H9 (cell line): ENCODE results near the gene ENOSF1. TPM values are rescaled to one million over a fixed set of nuclear protein-coding genes. Genes with fewer than 3 reads are reported as not detected.
A peak's percentile ranks its signal among the peaks of the same experiment; 100 is the strongest.

ENCODE experiments used
- DNase-seq: peaks from one replicate; pipeline ENCODE4 v3.0.0-alpha.2; 2017
- H2AFZ ChIP-seq: one replicate; pipeline ENCODE4 v1.6.1; 2013; ENCODE audit warnings: mild to moderate bottlenecking, low read length, control low read depth, moderate library complexity
- H2AK5ac ChIP-seq: 2 replicates; pipeline ENCODE4 v1.6.1; 2013; ENCODE audit warnings: low read length, control low read depth, mixed read lengths; ENCODE audit not compliant: insufficient read length
- H2BK120ac ChIP-seq: one replicate; pipeline ENCODE4 v1.6.1; 2013; ENCODE audit warnings: low read depth, mild to moderate bottlenecking, low read length, control low read depth, inconsistent platforms; ENCODE audit not compliant: poor library complexity, severe bottlenecking
- H2BK12ac ChIP-seq: 2 replicates; pipeline ENCODE4 v1.6.1; 2013; ENCODE audit warnings: low read length, control low read depth, mixed read lengths, low read depth; ENCODE audit not compliant: insufficient read length
- H2BK15ac ChIP-seq: 2 replicates; pipeline ENCODE4 v1.6.1; 2013; ENCODE audit warnings: low read depth, low read length, control low read depth
- H2BK20ac ChIP-seq: one replicate; pipeline ENCODE4 v1.6.1; 2013; ENCODE audit warnings: low read depth, mild to moderate bottlenecking, low read length, control low read depth, inconsistent platforms; ENCODE audit not compliant: poor library complexity, severe bottlenecking
- H2BK5ac ChIP-seq: 2 replicates; pipeline ENCODE4 v1.6.1; 2013; ENCODE audit warnings: low read length, control low read depth, mixed read lengths; ENCODE audit not compliant: insufficient read length
- H3K14ac ChIP-seq: 2 replicates; pipeline ENCODE4 v1.6.1; 2013; ENCODE audit warnings: low read length, control low read depth; ENCODE audit not compliant: insufficient read depth
- H3K18ac ChIP-seq: 2 replicates; pipeline ENCODE4 v1.6.1; 2013; ENCODE audit warnings: low read depth, mild to moderate bottlenecking, mixed read lengths, low read length, control low read depth; ENCODE audit not compliant: insufficient read length
- H3K23ac ChIP-seq: 2 replicates; pipeline ENCODE4 v1.6.1; 2013; ENCODE audit warnings: low read length, control low read depth, mixed read lengths, low read depth; ENCODE audit not compliant: insufficient read length
- H3K23me2 ChIP-seq: 2 replicates; pipeline ENCODE4 v1.6.1; 2013; ENCODE audit warnings: low read depth, mild to moderate bottlenecking, mixed read lengths, low read length, control low read depth; ENCODE audit not compliant: insufficient read length, poor library complexity, severe bottlenecking
- H3K27ac ChIP-seq: 2 replicates; pipeline ENCODE4 v1.5.1; 2013; ENCODE audit warnings: low read length, control low read depth, mixed read lengths, low read depth; ENCODE audit not compliant: insufficient read length
- H3K27me3 ChIP-seq: 2 replicates; pipeline ENCODE4 v1.6.1; 2013; ENCODE audit warnings: low read length, control low read depth, inconsistent platforms; ENCODE audit not compliant: insufficient read depth
- H3K4ac ChIP-seq: 2 replicates; pipeline ENCODE4 v1.6.1; 2013; ENCODE audit warnings: low read depth, mild to moderate bottlenecking, control low read depth, inconsistent platforms, low read length, moderate library complexity
- H3K4me1 ChIP-seq: 2 replicates; pipeline ENCODE4 v1.6.1; 2013; ENCODE audit warnings: low read length, control low read depth, inconsistent platforms; ENCODE audit not compliant: insufficient read depth
- H3K4me2 ChIP-seq: 2 replicates; pipeline ENCODE4 v1.6.1; 2013; ENCODE audit warnings: low read length, control low read depth, mixed read lengths; ENCODE audit not compliant: insufficient read length, insufficient read depth
- H3K56ac ChIP-seq: 2 replicates; pipeline ENCODE4 v1.6.1; 2013; ENCODE audit warnings: low read depth, mild to moderate bottlenecking, mixed read lengths, low read length, control low read depth; ENCODE audit not compliant: insufficient read length
- H3K79me1 ChIP-seq: 2 replicates; pipeline ENCODE4 v1.6.1; 2013; ENCODE audit warnings: low read depth, mild to moderate bottlenecking, moderate library complexity, low read length, control low read depth, inconsistent platforms; ENCODE audit not compliant: insufficient read depth, poor library complexity, severe bottlenecking
- H3K79me2 ChIP-seq: 2 replicates; pipeline ENCODE4 v1.6.1; 2013; ENCODE audit warnings: low read length, control low read depth, inconsistent platforms; ENCODE audit not compliant: insufficient read depth
- H3K9ac ChIP-seq: 2 replicates; pipeline ENCODE4 v1.6.1; 2013; ENCODE audit warnings: low read length, control low read depth, mixed read lengths; ENCODE audit not compliant: insufficient read length; ENCODE audit errors: extremely low read depth
- H3K9me3 ChIP-seq: one replicate; pipeline ENCODE4 v1.6.1; 2013; ENCODE audit warnings: low read depth, low read length, inconsistent platforms; ENCODE audit not compliant: control insufficient read depth
- H3T11ph ChIP-seq: one replicate; pipeline ENCODE4 v1.6.1; 2013; ENCODE audit warnings: mild to moderate bottlenecking, low read length, control low read depth, inconsistent platforms
- H4K20me1 ChIP-seq: one replicate; pipeline ENCODE4 v1.6.1; 2013; ENCODE audit not compliant: control insufficient read depth, insufficient read length, insufficient read depth
- H4K5ac ChIP-seq: 2 replicates; pipeline ENCODE4 v1.6.1; 2013; ENCODE audit warnings: low read depth, mild to moderate bottlenecking, mixed read lengths, low read length, control low read depth; ENCODE audit not compliant: insufficient read length
- H4K8ac ChIP-seq: replicated peaks from 2 replicates; pipeline ENCODE4 v1.6.1; 2013; ENCODE audit warnings: low read length, control low read depth, mixed read lengths, low read depth; ENCODE audit not compliant: insufficient read length
- H4K91ac ChIP-seq: 2 replicates; pipeline ENCODE4 v1.6.1; 2013; ENCODE audit warnings: low read depth, mild to moderate bottlenecking, moderate library complexity, mixed read lengths, low read length, control low read depth; ENCODE audit not compliant: insufficient read length
- H3K27ac Mint-ChIP-seq, 3 experiments: 2 replicates in 2 of 3; 3 replicates in 1 of 3; pipeline ENCODE4 v1.8.0; 2020 to 2021; ENCODE audit warnings: mixed read lengths in 3 of 3, mild to moderate bottlenecking in 1 of 3, moderate library complexity in 1 of 3
- H3K27me3 Mint-ChIP-seq: 2 replicates; pipeline ENCODE4 v1.8.0; 2021; ENCODE audit warnings: low read depth, mild to moderate bottlenecking, moderate library complexity, mixed read lengths
- H3K36me3 Mint-ChIP-seq, 3 experiments: 2 replicates in 2 of 3; 3 replicates in 1 of 3; pipeline ENCODE4 v1.8.0; 2020 to 2021; ENCODE audit warnings: low read depth in 3 of 3, mixed read lengths in 3 of 3; ENCODE audit not compliant: insufficient read depth in 1 of 3
- H3K4me1 Mint-ChIP-seq, 2 experiments: 2 replicates each; pipeline ENCODE4 v1.8.0; 2020; ENCODE audit warnings: mixed read lengths in 2 of 2
- H3K4me3 Mint-ChIP-seq, 2 experiments: 2 replicates in 1 of 2; 3 replicates in 1 of 2; pipeline ENCODE4 v1.8.0; 2020 to 2021; ENCODE audit warnings: mild to moderate bottlenecking in 2 of 2, mixed read lengths in 2 of 2, moderate library complexity in 1 of 2
- H3K9me3 Mint-ChIP-seq, 2 experiments: 2 replicates in 1 of 2; 3 replicates in 1 of 2; pipeline ENCODE4 v1.8.0; 2020; ENCODE audit warnings: mild to moderate bottlenecking in 2 of 2, mixed read lengths in 2 of 2, moderate library complexity in 1 of 2
- WGBS: extraction: QIAGEN DNeasy Blood & Tissue Kit; methylation state at CpG from one replicate; pipeline ENCODE4 v1.1.7; 2013; ENCODE audit warnings: missing lambda C conversion rate, low lambda C conversion rate, mixed read lengths; ENCODE audit not compliant: insufficient read length; ENCODE audit errors: extremely low coverage; 5-methylcytosine and 5-hydroxymethylcytosine counted together
- total RNA-seq: library from RNA; stranded (reverse); gene quantifications from 2 replicates; pipeline ENCODE4 v1.2.1, GENCODE V29; 2021
- TF ChIP-seq, protein P1 (sequence below): fragments of 200-600 bp; sonication (generic); conservative IDR thresholded peaks from 3 replicates; pipeline ENCODE4 v1.8.0; 2021; ENCODE audit warnings: antibody characterized with exemption, mild to moderate bottlenecking

ENOSF1 gene
- total RNA-seq, 1 experiment from 2014 or later: 40.3 TPM

GRCh38 chr18:659597-659996, 52.8 kb downstream of the ENOSF1 start:
- Histone ChIP-seq H3K23ac (no peak overlapping the region), H3K79me1 (peaks cover 7% of the 10 kb centered on the region), H2AFZ (no peak overlapping the region), H3K4ac (no peak overlapping the region), H4K20me1 (no peaks in the 10 kb centered on the region), H3K4me2 (peak overlapping the region; percentile 92), H3K4me1 (no peaks in the 10 kb centered on the region; the same call in 1 of the 2 replicates), H3K18ac (no peak overlapping the region), H2BK15ac (no peak overlapping the region), H3K14ac (no peak overlapping the region), H3K23me2 (peaks cover 8% of the 10 kb centered on the region), H2BK5ac (no peak overlapping the region), H4K91ac (no peak overlapping the region), H3T11ph (no peak overlapping the region), H2BK120ac (no peak overlapping the region), H3K27ac (no peak overlapping the region), H3K27me3 (no peaks in the 10 kb centered on the region), H2BK12ac (no peak overlapping the region), H2AK5ac (no peak overlapping the region), H3K9me3 (no peaks in the 10 kb centered on the region), H2BK20ac (no peak overlapping the region), H4K8ac (no peak overlapping the region), H3K9ac (no peak overlapping the region), H3K79me2 (no peaks in the 10 kb centered on the region; the same call in 1 of the 2 replicates), H3K56ac (no peak overlapping the region), H4K5ac (no peak overlapping the region)
- Mint-ChIP-seq H3K36me3 (peaks cover 39 to 48% (median 40%) of the 10 kb centered on the region in 3 experiments), H3K4me1 (peaks cover 25 to 26% of the 10 kb centered on the region in 2 experiments), H3K4me3 (peak overlapping the region; percentile 89 to 90), H3K27ac (no peak overlapping the region), H3K27me3 (peaks cover 1% of the 10 kb centered on the region; the same call in 1 of the 2 replicates), H3K9me3 (peaks cover 9 to 10% of the 10 kb centered on the region in 2 experiments)
- DNase-seq: no peak
- WGBS: no CpG with 5 or more reads among the region's 6 CpGs
- TF ChIP-seq, protein P1, sequence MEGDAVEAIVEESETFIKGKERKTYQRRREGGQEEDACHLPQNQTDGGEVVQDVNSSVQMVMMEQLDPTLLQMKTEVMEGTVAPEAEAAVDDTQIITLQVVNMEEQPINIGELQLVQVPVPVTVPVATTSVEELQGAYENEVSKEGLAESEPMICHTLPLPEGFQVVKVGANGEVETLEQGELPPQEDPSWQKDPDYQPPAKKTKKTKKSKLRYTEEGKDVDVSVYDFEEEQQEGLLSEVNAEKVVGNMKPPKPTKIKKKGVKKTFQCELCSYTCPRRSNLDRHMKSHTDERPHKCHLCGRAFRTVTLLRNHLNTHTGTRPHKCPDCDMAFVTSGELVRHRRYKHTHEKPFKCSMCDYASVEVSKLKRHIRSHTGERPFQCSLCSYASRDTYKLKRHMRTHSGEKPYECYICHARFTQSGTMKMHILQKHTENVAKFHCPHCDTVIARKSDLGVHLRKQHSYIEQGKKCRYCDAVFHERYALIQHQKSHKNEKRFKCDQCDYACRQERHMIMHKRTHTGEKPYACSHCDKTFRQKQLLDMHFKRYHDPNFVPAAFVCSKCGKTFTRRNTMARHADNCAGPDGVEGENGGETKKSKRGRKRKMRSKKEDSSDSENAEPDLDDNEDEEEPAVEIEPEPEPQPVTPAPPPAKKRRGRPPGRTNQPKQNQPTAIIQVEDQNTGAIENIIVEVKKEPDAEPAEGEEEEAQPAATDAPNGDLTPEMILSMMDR: no peak
